HG02870 (cell line): ENCODE data around the gene KAZN.

Experiments
- ATAC-seq: cut with Tn5 transposase; IDR thresholded peaks from one replicate; pipeline ENCODE4 v1.9.1; 2021; ENCODE audit warnings: mild to moderate bottlenecking, moderate library complexity; ENCODE audit not compliant: unreplicated experiment

The KAZN gene

GRCh38 chr1:14812189-14812588, 213.7 kb downstream of the KAZN start:
- no peak for ATAC-seq

DNA sequence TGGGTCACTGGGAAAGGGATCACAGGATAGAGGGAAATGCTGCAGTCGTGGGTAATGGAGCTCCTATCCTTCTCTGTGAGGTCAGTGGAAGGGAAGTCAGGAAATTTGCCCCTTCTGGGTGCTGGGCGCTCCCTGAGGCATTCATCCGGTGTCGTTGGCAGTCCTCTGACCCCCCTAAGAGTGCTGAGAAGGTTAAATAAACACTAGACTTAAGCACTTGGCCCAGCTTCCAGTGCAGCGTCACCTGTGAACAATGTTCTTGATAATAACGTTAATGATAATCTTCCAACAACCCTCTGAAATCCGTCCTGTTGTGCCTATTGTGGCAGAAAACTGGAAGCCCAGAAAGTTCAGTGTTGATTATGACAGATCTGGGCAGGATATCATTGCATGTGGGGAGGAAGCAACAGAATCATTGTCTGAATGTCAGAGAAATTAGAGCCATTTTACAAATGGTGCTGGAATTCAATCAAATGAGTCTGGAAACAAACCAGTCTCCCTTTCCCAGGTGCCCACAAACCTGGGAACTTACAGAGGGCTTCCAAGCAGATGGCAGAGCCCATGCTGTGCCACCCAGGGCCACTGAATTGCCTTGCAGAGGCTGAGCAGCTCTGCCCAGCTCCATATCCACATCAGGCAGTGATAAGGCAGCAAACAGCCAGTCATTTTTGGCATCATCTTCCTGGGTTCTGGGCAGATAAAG, 216.8 kb downstream of the KAZN start:
- ATAC-seq: no peak

DNA sequence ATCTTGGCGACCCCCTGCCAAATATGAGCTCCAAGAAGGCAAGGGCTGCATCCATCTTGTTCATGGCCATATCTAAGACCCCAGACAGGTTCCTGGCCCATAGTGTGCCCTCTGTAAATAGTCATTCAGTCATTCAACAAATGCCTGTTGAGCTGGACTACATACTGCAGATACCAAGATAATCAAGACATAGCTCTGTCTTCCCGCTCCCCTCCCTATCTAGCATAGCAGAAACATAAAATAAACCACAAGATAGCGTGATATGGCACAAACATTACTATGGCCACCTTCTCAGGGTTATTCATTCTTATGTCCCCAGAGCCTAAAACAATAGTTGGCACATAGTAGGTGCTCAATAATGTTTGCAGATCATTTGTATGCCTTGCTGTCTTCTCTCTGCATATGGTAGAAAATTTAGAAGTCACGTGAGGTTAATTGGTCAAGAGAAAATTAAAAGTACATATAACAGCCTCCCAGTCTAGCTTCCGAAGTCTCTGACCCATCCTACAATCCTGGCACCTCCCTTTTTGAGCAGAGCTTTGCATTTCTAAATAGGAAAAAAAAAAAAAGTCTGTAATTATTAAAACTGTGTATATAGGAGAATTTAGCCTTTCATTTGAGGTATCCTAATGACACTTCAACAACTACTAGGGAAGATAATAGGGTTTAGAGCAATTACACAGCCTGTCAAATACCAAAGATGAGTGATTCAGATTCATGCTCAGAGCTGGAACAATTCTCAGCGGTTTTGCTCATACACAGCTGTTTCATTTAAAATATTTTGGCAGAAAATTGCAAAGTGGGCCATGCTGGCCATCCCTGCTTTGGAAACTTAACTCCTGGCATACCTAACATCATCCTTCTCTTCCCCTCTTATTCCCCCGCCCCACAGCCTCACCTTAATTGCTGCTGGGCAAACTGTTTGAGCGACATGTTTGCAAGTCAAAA, 219.0 kb downstream of the KAZN start:
- ATAC-seq: no peak

DNA sequence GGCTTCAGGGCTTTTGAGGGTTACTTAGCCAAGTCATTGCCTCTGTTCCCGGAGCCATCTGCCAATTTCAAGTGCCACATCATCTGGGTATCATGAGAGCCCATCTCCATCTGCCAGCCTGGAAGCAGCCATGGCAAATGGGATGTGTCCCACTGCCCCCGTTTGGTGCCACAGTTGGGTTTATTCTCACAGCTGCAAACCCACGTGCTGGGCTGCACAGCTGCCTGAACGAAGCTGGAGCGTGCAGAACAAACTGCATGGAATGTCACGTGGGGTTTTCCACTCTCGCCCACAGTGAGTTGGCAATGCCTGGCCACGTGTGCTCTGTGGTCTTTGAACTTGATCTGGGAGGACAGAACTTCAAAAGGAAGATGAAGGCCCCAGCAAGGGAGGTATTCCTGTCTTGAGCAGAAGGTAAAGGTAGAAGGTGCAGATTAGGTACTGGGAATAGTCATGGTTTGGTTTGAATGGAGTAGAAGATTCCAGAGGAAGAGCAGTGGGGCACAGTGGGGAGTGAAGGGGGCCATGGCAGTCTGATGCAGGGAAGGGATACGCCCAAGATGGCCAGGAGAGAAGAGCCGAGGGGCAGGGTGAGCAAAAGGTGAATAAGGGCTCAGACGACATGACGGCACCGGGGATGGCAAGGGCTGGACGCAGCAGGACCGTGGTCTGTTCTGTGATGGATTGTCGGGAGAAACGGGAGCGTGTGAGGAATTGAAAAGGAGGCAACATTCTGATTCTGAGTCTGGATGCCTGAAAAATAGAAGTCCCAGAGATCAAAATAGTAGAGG, 222.0 kb downstream of the KAZN start:
- ATAC-seq: no peak

- no peak for ATAC-seq
Measured at GRCh38 chr1:14822493-14822892, 224.0 kb downstream of the KAZN start.

- ATAC-seq: no peak
Measured at GRCh38 chr1:14822996-14823395, 224.5 kb downstream of the KAZN start.

GRCh38 chr1:14824314-14824915, 225.9 kb downstream of the KAZN start:
- no peak for ATAC-seq

DNA sequence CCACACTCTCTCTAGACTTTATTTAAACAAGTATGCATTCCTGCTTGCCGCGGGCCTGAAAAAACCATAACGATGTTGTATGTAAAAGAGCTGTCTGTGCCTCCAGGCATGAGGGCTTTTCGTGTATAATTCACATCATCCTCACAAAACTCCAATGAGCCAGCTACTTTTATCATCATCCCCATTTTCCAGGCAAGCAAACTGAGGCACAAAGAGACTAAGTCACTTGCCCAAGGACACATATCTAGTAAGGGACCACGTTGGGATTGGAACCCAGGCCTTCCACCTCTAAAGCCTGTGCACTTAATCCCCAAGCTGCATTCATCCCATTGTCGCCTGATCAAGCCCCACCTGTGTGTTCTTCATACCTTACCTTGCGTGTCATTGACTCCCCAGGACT, 226.9 kb downstream of the KAZN start:
- no peak for ATAC-seq

GRCh38 chr1:14826172-14826636, 227.7 kb downstream of the KAZN start:
- no peak for ATAC-seq

GRCh38 chr1:14826731-14827326, 228.3 kb downstream of the KAZN start:
- no peak for ATAC-seq

- ATAC-seq: no peak
Measured at GRCh38 chr1:14827870-14828269, 229.4 kb downstream of the KAZN start.

- ATAC-seq: no peak
Measured at GRCh38 chr1:14828665-14829064, 230.2 kb downstream of the KAZN start.

DNA sequence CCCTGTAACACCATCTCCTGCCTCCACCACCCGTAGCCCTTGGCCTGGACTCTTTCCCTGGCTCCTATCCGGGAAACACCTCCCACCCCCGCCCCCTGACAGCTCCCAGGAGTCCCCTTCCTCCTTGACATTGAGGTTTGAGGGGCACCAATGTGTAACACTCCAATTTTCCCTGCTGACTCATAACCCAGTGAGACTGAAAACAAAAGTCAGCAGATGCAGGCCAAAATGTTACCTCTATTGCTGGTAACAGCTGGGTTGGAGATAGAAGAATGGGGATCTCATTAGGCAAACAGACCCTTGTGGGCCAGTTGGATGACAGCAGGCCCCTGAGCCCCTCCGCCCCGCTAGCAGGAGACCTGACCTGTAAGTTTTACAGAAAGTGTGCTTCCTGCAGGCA, 237.2 kb downstream of the KAZN start:
- no peak for ATAC-seq

GRCh38 chr1:14836426-14837140, 238.1 kb downstream of the KAZN start:
- ATAC-seq: no peak

DNA sequence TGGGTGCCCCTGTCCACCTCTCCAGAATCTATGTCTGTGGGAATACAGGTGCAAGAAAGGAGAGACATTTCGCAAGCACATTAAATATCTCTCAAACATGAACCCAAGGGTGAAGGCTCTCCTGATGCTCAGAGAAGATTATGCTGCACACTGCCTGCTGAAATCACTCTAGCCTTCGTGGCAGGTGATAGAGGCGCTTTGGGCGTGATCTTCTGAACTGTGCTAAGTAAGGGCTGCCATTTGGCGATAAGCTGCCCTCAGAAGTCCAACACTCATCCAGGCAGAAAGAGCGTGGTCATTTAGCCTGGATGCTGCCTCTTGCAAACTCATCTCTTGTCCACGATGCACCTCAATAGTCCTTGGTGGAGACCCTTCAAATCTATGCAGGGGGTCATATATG, 241.9 kb downstream of the KAZN start:
- ATAC-seq: no peak

DNA sequence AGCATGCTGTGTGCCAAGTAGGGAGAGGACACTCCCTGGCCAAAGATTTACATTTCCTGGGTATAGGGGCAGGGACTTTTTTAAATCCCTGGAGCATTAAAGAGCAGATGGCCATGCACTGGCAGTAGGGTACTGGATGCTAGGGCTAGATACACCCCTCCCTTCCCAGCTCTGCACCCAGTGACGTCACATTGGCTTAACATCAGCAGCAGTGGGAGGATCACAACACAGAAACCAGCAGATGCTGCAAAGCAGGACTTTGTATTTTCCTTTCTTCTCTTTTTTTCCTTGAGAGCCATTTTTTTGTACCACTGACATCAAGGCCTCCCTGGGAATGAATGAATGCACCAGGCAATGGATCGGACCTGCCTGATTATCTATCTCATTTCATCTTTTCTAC, 243.0 kb downstream of the KAZN start:
- ATAC-seq: no peak

- ATAC-seq: no peak
Measured at GRCh38 chr1:14841951-14842350, 243.5 kb downstream of the KAZN start.

DNA sequence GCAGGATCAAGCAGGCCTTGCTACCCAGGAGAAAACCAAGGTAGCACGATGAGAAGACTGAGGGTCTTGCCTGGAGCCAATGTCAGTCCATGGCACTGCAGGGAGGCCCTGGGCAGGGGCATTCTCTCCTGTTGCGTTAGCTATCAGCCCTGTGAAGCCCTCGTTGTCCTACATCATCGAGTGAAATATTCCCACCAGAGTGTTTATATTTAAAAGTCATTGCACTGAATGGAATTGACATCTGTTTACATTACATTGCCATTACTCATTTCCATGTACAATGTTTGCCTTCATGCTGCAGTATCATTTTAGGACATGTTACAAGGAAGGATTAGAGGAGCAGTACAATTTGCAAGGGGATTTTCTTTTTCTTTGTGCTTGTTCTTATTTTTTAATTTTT, 243.9 kb downstream of the KAZN start:
- ATAC-seq: no peak

DNA sequence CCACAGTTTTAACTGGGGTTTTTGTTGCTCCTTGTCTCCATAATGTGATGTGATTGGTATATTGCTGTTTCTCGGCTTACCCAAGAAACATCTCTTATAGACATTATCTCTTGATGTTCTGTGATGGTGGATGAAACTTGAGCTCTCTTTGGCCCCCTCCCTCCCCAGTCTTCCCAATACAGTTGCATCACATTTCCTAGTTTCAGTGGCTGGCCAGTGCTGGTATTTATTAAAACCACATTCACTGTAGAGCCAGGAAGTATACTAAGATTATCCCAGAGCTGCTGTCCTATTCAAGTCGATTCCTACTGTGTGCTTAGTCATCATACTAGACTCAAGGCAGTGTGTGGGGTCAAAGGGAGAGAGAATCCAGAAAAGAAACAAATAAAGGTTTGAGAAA, 244.4 kb downstream of the KAZN start:
- no peak for ATAC-seq

- no peak for ATAC-seq
Measured at GRCh38 chr1:14843525-14843924, 245.0 kb downstream of the KAZN start.
